Measurements from ENCODE around the gene FHOD3. TPM values are rescaled to one million over a fixed set of nuclear protein-coding genes. Genes with fewer than 3 reads are reported as not detected.

FHOD3 gene
- total and polyA plus RNA-seq, 2 of the 13 experiments (the other 11 are each of a cell fraction or from before 2014, with no cell fraction given): 0.07 TPM; not detected in 1

GRCh38 chr18:36350251-36350651 lies 52.7 kb downstream of the FHOD3 start:
- Histone ChIP-seq H4K20me1 (ENCODE audit: insufficient read depth, low read length) (no peaks in the 10 kb centered on the region), H3K27ac (ENCODE audit: extremely low read length, insufficient read depth, low read length) (no peak overlapping the region), H3K4me2 (ENCODE audit: low read depth, low read length) (no peak overlapping the region), H3K27me3 (ENCODE audit: control insufficient read depth in 1 of 2, insufficient read depth in 2 of 2, low read length in 2 of 2) (no peaks in the 10 kb centered on the region; a peak in 1 of 5 replicates), H3K36me3 (replicated peaks in 1 of 2; ENCODE audit: control insufficient read depth in 1 of 2, insufficient read depth in 2 of 2, low read length in 2 of 2) (no peaks in the 10 kb centered on the region), H3K9me3 (ENCODE audit: low read length) (no peaks in the 10 kb centered on the region), H2AFZ (ENCODE audit: low read length) (no peak overlapping the region), H3K79me2 (ENCODE audit: insufficient read depth, low read length) (no peaks in the 10 kb centered on the region), H3K4me1 (ENCODE audit: insufficient read depth, low read length) (no peaks in the 10 kb centered on the region), H3K9ac (ENCODE audit: insufficient read depth, low read depth, low read length) (no peak overlapping the region), H3K4me3 (replicated peaks in 1 of 3; ENCODE audit: insufficient read depth in 1 of 3, low read depth in 2 of 3, low read length in 3 of 3) (no peak overlapping the region)
- WGBS (ENCODE audit: low lambda C conversion rate): 69% methylated on average over 3 of the region's 3 CpGs
- BruUV-seq (replicated peaks): no TSS peak
- DNase-seq (ENCODE audit: low spot score): no peak
- POLR2A ChIA-PET: no interaction called here
- in situ Hi-C loops (cut with HindIII; ENCODE audit: extremely low pct_ligation_motif_present, low pct_unique_long_range_greater_than_20kb): no loop called here
- no peak for ATAC-seq
- FAIRE-seq: no peak
- CTCF ChIA-PET (ENCODE audit: low intra/inter-chr PET ratio, low total read pairs): no interaction called here
- intact Hi-C loops (cut with micrococcal nuclease; ENCODE audit: unreplicated experiment): no loop called here
- TF ChIP-seq POLR2G (IDR thresholded peaks at IDR 0.05; ENCODE audit: low read depth, low read length) (no peak), TBX2 (CRISPR knock-in tag; IDR thresholded peaks at IDR 0.05; ENCODE audit: borderline replicate concordance) (no peak), MXD4 (CRISPR knock-in tag; IDR thresholded peaks at IDR 0.05) (no peak), ZNF619 (CRISPR knock-in tag; IDR thresholded peaks at IDR 0.05) (no peak), SAP130 (CRISPR knock-in tag; IDR thresholded peaks at IDR 0.05; ENCODE audit: low read depth) (no peak), HINFP (CRISPR knock-in tag; IDR thresholded peaks at IDR 0.05; ENCODE audit: low read depth) (no peak)

- no TSS peak for BruUV-seq (replicated peaks)
- DNase-seq (ENCODE audit: low spot score) (no peak), ATAC-seq (no peak), FAIRE-seq (no peak)
- CTCF ChIA-PET (ENCODE audit: low intra/inter-chr PET ratio, low total read pairs): no interaction called here
- Histone ChIP-seq H2AFZ (ENCODE audit: low read length) (no peak overlapping the region), H3K4me2 (ENCODE audit: low read depth, low read length) (no peak overlapping the region), H3K4me3 (replicated peaks in 1 of 3; ENCODE audit: insufficient read depth in 1 of 3, low read depth in 2 of 3, low read length in 3 of 3) (no peak overlapping the region), H3K9me3 (ENCODE audit: low read length) (no peaks in the 10 kb centered on the region), H4K20me1 (ENCODE audit: insufficient read depth, low read length) (no peaks in the 10 kb centered on the region), H3K4me1 (ENCODE audit: insufficient read depth, low read length) (no peaks in the 10 kb centered on the region), H3K79me2 (ENCODE audit: insufficient read depth, low read length) (no peaks in the 10 kb centered on the region), H3K9ac (ENCODE audit: insufficient read depth, low read depth, low read length) (no peak overlapping the region), H3K27me3 (ENCODE audit: control insufficient read depth in 1 of 2, insufficient read depth in 2 of 2, low read length in 2 of 2) (no peaks in the 10 kb centered on the region; a peak in 1 of 5 replicates), H3K27ac (ENCODE audit: extremely low read length, insufficient read depth, low read length) (no peak overlapping the region), H3K36me3 (replicated peaks in 1 of 2; ENCODE audit: control insufficient read depth in 1 of 2, insufficient read depth in 2 of 2, low read length in 2 of 2) (no peaks in the 10 kb centered on the region)
- intact Hi-C loops (cut with micrococcal nuclease; ENCODE audit: unreplicated experiment): no loop called here
- WGBS (ENCODE audit: low lambda C conversion rate): 16% methylated on average over 9 of the region's 9 CpGs
- in situ Hi-C loops (cut with HindIII; ENCODE audit: extremely low pct_ligation_motif_present, low pct_unique_long_range_greater_than_20kb): no loop called here
- POLR2A ChIA-PET: no interaction called here
- no peak for TF ChIP-seq SSRP1 (CRISPR knock-in tag; IDR thresholded peaks at IDR 0.05)
- TF ChIP-seq HHEX (CRISPR knock-in tag; IDR thresholded peaks at IDR 0.05): no peak
- no peak for TF ChIP-seq ZBTB4 (CRISPR knock-in tag; IDR thresholded peaks at IDR 0.05; ENCODE audit: borderline replicate concordance)
- no peak for TF ChIP-seq ZC3H4 (CRISPR knock-in tag; IDR thresholded peaks at IDR 0.05; ENCODE audit: borderline replicate concordance)
- no peak for TF ChIP-seq PITX1 (CRISPR knock-in tag; IDR thresholded peaks at IDR 0.05)
- no peak for TF ChIP-seq KDM2A (CRISPR knock-in tag; IDR thresholded peaks at IDR 0.05; ENCODE audit: borderline replicate concordance, low read depth)
- no peak for TF ChIP-seq ZNF737 (CRISPR knock-in tag; IDR thresholded peaks at IDR 0.05; ENCODE audit: borderline replicate concordance)
- no peak for TF ChIP-seq NFIB (CRISPR knock-in tag; IDR thresholded peaks at IDR 0.05; ENCODE audit: borderline replicate concordance)
- no peak for TF ChIP-seq RXRA (CRISPR knock-in tag; IDR thresholded peaks at IDR 0.05)
- TF ChIP-seq SNAPC2 (CRISPR knock-in tag; IDR thresholded peaks at IDR 0.05): no peak
Measured at GRCh38 chr18:36350839-36351469, 53.4 kb downstream of the FHOD3 start.

Data from HepG2 (cell line).